Measurements from ENCODE around the gene RALA. TPM values are rescaled to one million over a fixed set of nuclear protein-coding genes. Genes with fewer than 3 reads are reported as not detected.

The RALA gene
- total and polyA plus RNA-seq, 4 donors, result 5.7 to 18.8 (median 9.2) TPM

- Histone ChIP-seq H3K36me3 (ENCODE audit: control insufficient read depth in 4 of 4, insufficient read depth in 3 of 4, low read depth in 1 of 4, low read length in 3 of 4) (peaks cover 0 to 2% (median 0%) of the 10 kb centered on the region in 4 donors), H3K9ac (ENCODE audit: low read depth in 1 of 2, low read length in 2 of 2) (no peak overlapping the region), H3K27ac (ENCODE audit: low read depth in 1 of 2, low read length in 2 of 2) (no peak overlapping the region), H3K4me1 (ENCODE audit: control insufficient read depth in 4 of 4, insufficient read depth in 4 of 4, low read length in 3 of 4) (peaks cover 0 to 2% (median 0%) of the 10 kb centered on the region in 4 donors), H3K4me3 (ENCODE audit: low read depth in 1 of 3, low read length in 3 of 3) (no peak overlapping the region), H3K27me3 (ENCODE audit: control insufficient read depth in 4 of 4, insufficient read depth in 4 of 4, low read length in 3 of 4) (no peaks in the 10 kb centered on the region), H3K9me3 (ENCODE audit: control insufficient read depth in 4 of 4, low read length in 3 of 4) (peaks cover 0 to 2% (median 0%) of the 10 kb centered on the region in 4 donors)
- no peak for DNase-seq (ENCODE audit: low spot score)
- TF ChIP-seq CTCF (IDR thresholded peaks at IDR 0.05; ENCODE audit: low read depth, low read length, missing input control) (no peak), EGR1 (IDR thresholded peaks at IDR 0.05; ENCODE audit: low read depth in 2 of 2) (no peak), YY1 (IDR thresholded peaks at IDR 0.05) (no peak), MAX (IDR thresholded peaks at IDR 0.05) (no peak), RAD21 (IDR thresholded peaks at IDR 0.05) (no peak), REST (IDR thresholded peaks at IDR 0.05) (no peak), FOXA2 (IDR thresholded peaks at IDR 0.05) (no peak), SP1 (IDR thresholded peaks at IDR 0.05) (no peak), HNF4A (conservative IDR thresholded peaks at IDR 0.05) (no peak)
Measured at GRCh38 chr7:39672176-39672575, 48.8 kb downstream of the RALA start.

GRCh38 chr7:39673868-39674267 lies 50.5 kb downstream of the RALA start:
- no peak overlapping the region for H3K27ac ChIP-seq (ENCODE audit: low read depth in 1 of 2, low read length in 2 of 2)
- TF ChIP-seq YY1 (IDR thresholded peaks at IDR 0.05) (no peak), HNF4G (IDR thresholded peaks at IDR 0.05) (no peak), TAF1 (conservative IDR thresholded peaks at IDR 0.05) (no peak)
- no peaks in the 10 kb centered on the region for H3K27me3 ChIP-seq (ENCODE audit: control insufficient read depth in 4 of 4, insufficient read depth in 4 of 4, low read length in 3 of 4)
- no peak overlapping the region for H3K4me3 ChIP-seq (ENCODE audit: low read depth in 1 of 3, low read length in 3 of 3)
- no peak overlapping the region for H3K9ac ChIP-seq (ENCODE audit: low read depth in 1 of 2, low read length in 2 of 2)
- H3K9me3 ChIP-seq (ENCODE audit: control insufficient read depth in 4 of 4, low read length in 3 of 4), result peaks cover 0 to 2% (median 0%) of the 10 kb centered on the region in 4 donors
- H3K36me3 ChIP-seq (ENCODE audit: control insufficient read depth in 4 of 4, insufficient read depth in 3 of 4, low read depth in 1 of 4, low read length in 3 of 4), result no peaks in the 10 kb centered on the region
- WGBS, result 99% methylated on average over 3 of the region's 3 CpGs
- no peak for DNase-seq (ENCODE audit: low spot score)
- H3K4me1 ChIP-seq (ENCODE audit: control insufficient read depth in 4 of 4, insufficient read depth in 4 of 4, low read length in 3 of 4), result peaks cover 0 to 2% (median 0%) of the 10 kb centered on the region in 4 donors

GRCh38 chr7:39674406-39674805 lies 51.0 kb downstream of the RALA start:
- H3K4me1 ChIP-seq (ENCODE audit: control insufficient read depth in 4 of 4, insufficient read depth in 4 of 4, low read length in 3 of 4), result peaks cover 0 to 2% (median 0%) of the 10 kb centered on the region in 4 donors
- 95% methylated on average over 1 of the region's 1 CpG for WGBS
- H3K9me3 ChIP-seq (ENCODE audit: control insufficient read depth in 4 of 4, low read length in 3 of 4), result peaks cover 0 to 2% (median 0%) of the 10 kb centered on the region in 4 donors
- H3K9ac ChIP-seq (ENCODE audit: low read depth in 1 of 2, low read length in 2 of 2), result no peak overlapping the region
- no peak overlapping the region for H3K4me3 ChIP-seq (ENCODE audit: low read depth in 1 of 3, low read length in 3 of 3)
- H3K27me3 ChIP-seq (ENCODE audit: control insufficient read depth in 4 of 4, insufficient read depth in 4 of 4, low read length in 3 of 4), result no peaks in the 10 kb centered on the region
- DNase-seq (ENCODE audit: low spot score), result no peak
- no peaks in the 10 kb centered on the region for H3K36me3 ChIP-seq (ENCODE audit: control insufficient read depth in 4 of 4, insufficient read depth in 3 of 4, low read depth in 1 of 4, low read length in 3 of 4)
- H3K27ac ChIP-seq (ENCODE audit: low read depth in 1 of 2, low read length in 2 of 2), result no peak overlapping the region
- TF ChIP-seq ZBTB33 (IDR thresholded peaks at IDR 0.05) (no peak), YY1 (IDR thresholded peaks at IDR 0.05) (no peak), JUND (IDR thresholded peaks at IDR 0.05) (no peak), EGR1 (IDR thresholded peaks at IDR 0.05; ENCODE audit: low read depth in 2 of 2) (no peak), NR2F2 (IDR thresholded peaks at IDR 0.05) (no peak), GABPA (IDR thresholded peaks at IDR 0.05 in 1 of 2, conservative IDR thresholded peaks at IDR 0.05 in 1 of 2) (no peak), FOXA2 (IDR thresholded peaks at IDR 0.05) (no peak), MAX (IDR thresholded peaks at IDR 0.05) (no peak), REST (IDR thresholded peaks at IDR 0.05) (no peak), HNF4A (conservative IDR thresholded peaks at IDR 0.05) (no peak), RXRA (IDR thresholded peaks at IDR 0.05) (no peak)

Data from liver (tissue), 9 donors.